GM20431 (cell line): Measurements from ENCODE around the gene RAB11B.
"Not testable (repeated sequence)": the region's sequence is repeated elsewhere in the genome, so short reads cannot be mapped to it uniquely, and the experiment has no call there.

ENCODE experiments used
- in situ Hi-C: fragments of 300-500 bp; cut with MseI, MboI; formaldehyde crosslinking; loops from one replicate; pipeline ENCODE4 v1.15.0; 2020; ENCODE audit warnings: low sequenced_read_pairs; ENCODE audit not compliant: unreplicated experiment

RAB11B gene

GRCh38 chr19:8370176-8371010, 19.8 kb upstream of the RAB11B start:
- in situ Hi-C loops, result no loop called here

DNA sequence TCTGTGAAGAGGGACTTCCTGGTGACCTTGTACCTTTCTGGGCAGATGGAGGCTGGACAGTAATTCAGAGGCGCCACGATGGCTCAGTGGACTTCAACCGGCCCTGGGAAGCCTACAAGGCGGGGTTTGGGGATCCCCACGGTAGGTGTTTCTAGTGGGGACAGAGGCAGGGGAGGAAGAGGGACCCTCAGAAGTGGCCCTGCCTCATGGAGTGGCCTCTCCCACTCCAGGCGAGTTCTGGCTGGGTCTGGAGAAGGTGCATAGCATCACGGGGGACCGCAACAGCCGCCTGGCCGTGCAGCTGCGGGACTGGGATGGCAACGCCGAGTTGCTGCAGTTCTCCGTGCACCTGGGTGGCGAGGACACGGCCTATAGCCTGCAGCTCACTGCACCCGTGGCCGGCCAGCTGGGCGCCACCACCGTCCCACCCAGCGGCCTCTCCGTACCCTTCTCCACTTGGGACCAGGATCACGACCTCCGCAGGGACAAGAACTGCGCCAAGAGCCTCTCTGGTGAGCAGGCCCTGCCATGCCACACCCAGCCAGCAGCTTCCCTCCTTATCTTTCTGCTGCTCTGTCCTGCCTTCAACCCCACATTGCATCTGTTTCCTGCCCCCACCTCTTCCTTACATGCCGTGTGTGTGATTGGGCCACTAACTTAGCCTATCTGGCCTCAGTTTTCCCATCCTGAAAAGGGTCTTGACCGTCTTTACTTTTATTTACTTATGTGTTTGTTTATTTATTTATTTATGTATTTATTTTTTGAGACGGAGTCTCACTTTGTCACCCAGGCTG, 19.0 kb upstream of the RAB11B start:
- in situ Hi-C loops, result no loop called here

DNA sequence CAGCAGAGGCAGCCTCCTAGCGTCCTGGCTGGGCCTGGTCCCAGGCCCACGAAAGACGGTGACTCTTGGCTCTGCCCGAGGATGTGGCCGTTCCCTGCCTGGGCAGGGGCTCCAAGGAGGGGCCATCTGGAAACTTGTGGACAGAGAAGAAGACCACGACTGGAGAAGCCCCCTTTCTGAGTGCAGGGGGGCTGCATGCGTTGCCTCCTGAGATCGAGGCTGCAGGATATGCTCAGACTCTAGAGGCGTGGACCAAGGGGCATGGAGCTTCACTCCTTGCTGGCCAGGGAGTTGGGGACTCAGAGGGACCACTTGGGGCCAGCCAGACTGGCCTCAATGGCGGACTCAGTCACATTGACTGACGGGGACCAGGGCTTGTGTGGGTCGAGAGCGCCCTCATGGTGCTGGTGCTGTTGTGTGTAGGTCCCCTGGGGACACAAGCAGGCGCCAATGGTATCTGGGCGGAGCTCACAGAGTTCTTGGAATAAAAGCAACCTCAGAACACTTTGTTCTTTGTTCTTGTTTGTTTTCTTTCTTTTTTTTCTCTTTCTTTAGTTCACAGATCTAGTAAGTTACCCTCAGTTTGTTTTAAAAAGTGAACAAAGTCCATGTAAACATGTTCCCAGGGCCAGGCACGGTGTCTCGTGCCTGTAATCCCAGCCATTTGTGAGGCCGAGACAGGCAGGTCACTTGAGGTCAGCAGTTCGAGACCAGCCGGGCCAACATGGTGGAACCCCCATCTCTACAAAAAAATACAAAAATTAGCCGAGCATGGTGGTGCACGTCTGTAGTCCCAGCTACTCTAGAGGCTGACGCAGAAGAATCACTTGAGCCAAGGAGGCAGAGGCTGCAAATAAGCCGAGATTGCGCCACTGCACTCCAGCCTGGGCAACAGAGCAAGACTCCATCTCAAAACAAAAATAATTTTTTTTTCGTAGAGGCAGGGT, 16.0 kb upstream of the RAB11B start:
- in situ Hi-C loops, result no loop called here

DNA sequence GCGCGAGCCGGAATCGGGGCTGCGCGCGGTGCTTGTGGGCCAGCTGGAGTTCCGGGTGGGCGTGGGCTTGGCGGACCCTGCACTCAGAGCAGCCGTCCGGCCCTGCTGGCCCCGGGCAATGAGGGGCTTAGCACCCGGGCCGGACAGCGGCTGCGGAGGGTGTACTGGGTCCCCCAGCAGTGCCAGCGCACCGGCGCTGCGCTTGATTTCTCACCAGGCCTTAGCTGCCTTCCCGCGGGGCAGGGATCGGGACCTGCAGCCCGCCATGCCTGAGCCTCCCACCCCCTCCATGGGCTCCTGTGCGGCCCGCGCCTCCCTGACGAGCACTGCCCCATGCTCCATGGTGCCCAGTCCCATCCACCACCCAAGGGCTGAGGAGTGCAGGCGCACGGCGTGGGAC, 14.4 kb upstream of the RAB11B start:
- in situ Hi-C loops, result not testable (repeated sequence)

GRCh38 chr19:8376373-8376974, 13.7 kb upstream of the RAB11B start:
- in situ Hi-C loops, result not testable (repeated sequence)

DNA sequence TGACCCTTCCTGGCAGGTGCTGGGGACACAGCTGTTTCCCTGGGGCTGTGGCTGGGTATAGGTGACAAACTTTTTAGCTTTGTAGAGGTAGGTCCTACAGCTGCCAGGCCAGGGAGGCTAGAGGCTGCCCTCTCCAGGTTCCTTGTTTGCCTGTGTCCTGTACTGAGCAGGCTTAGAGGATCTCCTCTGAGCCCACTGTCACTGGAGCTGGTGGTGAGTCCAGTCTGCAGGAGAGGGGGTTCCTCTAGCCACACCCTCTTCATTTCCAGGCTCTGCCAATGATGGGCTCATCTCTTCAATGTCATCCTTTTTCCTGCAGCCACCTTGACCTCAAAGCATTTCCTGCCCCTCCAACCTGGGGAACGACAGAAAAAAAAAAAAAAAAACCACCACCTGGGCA, 12.6 kb upstream of the RAB11B start:
- in situ Hi-C loops, result no loop called here

DNA sequence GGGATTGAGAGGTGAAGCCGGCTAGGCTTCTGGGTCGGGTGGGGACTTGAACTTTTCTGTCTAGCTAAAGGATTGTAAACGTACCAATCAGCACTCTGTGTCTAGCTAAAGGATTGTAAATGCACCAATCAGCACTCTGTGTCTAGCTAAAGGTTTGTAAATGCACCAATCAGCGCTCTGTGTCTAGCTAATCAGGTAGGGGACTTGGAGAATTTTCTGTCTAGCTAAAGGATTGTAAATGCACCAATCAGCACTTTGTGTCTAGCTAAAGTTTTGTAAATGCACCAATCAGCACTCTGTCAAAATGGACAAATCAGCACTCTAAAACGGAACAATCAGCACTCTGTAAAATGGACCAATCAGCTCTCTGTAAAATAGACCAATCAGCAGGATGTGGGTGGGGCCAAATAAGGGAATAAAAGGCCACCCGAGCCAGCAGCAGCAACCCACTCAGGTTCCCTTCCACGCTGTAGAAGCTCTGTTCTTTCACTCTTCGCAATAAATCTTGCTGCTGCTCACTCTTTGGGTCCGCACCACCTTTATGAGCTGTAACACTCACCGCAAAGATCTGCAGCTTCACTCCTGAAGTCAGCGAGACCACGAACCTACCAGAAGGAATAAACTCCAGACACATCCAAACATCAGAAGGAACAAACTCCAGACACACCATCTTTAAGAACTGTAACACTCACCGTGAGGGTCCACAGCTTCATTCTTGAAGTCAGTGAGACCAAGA, 10.8 kb upstream of the RAB11B start:
- in situ Hi-C loops, result not testable (repeated sequence)

GRCh38 chr19:8384569-8384968, 5.6 kb upstream of the RAB11B start:
- in situ Hi-C loops, result not testable (repeated sequence)

DNA sequence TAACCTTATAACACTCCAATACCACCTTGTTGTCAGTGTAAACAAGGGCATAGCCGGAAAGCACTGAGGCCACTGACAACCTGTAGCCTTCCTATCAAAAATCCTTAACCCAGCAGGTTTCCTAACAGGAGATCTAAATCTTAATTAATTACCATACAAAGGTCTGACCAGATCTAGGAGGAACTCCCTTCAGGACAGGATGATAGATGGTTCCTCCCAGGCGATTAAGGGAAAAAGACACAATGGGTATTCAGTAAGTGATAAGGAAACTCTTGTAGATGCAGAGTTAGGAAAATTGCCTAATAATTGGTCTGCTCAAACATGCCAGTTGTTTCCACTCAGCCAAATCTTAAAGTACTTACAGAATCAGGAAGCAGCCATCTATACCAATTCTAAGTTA, 5.1 kb upstream of the RAB11B start:
- in situ Hi-C loops, result not testable (repeated sequence)

- in situ Hi-C loops, result not testable (repeated sequence)
Observed at GRCh38 chr19:8385566-8385965, 4.6 kb upstream of the RAB11B start.

GRCh38 chr19:8386419-8386818, 3.7 kb upstream of the RAB11B start:
- in situ Hi-C loops, result not testable (repeated sequence)

DNA sequence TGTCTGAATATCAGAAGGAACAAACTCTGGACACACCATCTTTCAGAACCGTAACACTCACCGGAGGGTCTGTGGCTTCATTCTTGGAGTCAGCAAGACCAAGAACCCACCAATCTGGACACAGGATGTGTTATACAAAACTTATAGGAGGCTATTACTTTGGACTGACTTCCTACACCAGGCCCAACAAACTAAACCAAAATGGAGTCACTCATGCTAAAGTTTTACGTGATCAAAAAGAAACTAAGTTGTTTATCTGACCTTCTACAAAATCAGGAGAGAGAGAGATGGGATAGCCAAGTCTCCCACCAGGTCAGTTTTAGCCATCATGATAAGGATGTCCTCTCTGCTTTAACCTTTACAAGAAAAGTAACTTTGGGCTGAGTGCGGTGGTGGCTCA, 3.2 kb upstream of the RAB11B start:
- in situ Hi-C loops, result no loop called here

DNA sequence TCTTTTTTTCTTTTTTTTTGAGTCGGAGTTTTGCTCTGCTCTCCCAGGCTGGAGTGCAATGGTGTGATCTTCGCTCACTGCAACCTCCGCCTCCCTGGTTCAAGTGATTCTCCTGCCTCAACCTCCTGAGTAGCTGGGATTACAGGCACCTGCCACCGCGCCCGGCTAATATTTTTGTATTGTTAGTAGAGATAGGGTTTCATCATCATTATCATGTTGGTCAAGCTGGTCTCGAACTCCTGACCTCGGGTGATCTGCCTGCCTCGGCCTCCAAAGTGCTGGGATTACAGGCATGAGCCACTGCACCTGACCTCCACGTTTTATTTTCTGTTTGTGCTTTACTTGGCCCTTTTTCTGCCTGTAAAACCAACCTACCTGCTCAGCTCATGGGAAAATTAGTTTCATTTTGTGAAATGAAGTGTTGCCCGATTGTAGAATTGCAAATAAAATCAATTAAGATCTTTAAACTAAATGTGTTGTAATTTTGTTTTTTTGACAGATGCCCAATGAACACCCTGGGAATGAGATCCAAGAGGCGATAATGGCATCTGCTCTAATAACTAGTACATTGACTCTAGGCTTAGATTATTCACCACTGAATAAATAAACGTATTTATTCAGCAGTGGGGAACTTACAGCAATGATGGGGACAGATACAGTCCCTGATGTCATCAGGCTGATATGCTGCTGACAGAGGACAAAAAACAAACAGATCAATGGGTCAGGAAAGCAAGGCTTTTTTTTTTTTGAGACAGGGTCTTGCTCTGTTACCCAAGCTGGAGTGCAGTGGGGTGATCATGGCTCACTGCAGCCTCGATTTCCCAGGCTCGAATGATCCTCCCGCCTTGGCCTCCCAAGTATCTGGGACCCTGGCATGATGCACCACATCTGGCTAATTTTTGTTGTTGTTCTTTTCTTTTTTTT, 2.2 kb upstream of the RAB11B start:
- in situ Hi-C loops, result no loop called here

GRCh38 chr19:8388612-8388958, 1.6 kb upstream of the RAB11B start:
- in situ Hi-C loops, result no loop called here

- in situ Hi-C loops, result no loop called here
Observed at GRCh38 chr19:8390617-8390981, 439 bp downstream of the RAB11B start.

DNA sequence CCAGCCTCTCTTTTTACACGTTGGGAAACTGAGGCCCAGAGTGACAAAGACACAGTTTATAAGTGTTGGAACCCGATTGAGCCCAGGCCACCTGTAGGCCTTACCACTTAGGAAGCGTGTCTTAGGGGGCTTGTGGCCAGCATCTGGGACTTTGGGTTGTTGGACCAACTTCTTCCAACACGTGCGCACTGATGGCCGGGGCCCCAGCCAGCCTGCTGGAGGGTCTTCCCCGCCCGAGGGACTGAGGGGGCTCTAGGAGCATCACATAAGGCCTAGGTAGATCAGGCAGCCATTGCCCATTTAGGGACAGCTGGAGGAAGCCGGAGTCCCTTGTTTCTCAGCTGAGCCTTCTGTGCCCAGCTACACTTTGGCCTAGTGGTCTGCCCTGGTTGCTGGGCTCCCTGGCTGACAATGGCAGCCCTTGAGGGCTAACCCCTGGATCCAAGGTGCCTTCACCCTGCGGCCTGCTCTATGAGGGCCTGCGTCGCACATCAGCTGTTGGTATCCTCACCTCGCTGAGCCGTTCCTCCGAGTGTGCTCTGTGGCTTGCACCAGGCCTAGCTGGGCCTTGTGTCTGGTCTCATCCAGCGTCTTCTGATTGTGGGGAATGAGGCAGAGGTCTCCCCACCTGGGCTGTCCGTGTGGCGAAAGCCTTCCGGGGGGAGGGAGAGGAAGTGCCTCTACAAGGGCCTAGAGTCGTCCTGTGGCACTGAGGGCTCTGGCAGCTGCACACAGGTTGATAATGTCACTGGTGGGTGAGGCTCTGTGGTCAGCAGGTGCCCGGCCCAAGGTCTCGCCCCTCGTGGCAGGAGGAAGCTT, 1.2 kb downstream of the RAB11B start:
- in situ Hi-C loops, result no loop called here

DNA sequence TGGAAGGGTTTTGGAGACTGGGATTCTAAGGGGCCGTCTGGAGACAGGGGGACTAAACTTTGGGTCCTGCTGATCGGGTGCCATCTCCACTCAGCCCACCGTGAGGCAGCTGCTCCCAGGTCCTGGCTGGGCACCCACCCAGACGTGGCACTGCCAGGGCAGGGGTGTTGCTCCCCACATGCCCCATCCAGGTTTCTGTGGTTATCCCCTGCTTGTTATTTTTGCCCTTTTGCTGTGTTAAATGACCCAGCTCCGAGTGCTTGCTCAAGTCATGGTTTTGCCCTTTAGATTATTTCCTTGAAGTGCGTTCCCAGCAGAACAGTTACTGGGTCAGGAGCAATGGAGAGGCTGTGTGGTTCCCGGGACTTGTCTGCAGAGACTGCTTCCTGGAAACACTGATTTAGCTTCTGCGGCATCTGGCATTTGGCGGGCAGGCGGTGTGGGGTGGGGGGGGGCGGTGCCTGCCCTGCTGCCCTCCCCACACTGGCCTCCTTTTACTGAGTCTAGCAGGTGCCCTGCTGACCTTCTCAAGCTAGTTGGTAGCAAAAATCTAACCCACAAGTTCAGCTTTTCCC, 1.9 kb downstream of the RAB11B start:
- in situ Hi-C loops, result no loop called here
